Kidney glomerular epithelial cell (primary cell): Measurements from ENCODE around the gene ERI3.

Experiments
- DNase-seq: peaks from one replicate; lab custom pipeline; 2025; lab: John Stamatoyannopoulos, UW

ERI3 gene

DNA sequence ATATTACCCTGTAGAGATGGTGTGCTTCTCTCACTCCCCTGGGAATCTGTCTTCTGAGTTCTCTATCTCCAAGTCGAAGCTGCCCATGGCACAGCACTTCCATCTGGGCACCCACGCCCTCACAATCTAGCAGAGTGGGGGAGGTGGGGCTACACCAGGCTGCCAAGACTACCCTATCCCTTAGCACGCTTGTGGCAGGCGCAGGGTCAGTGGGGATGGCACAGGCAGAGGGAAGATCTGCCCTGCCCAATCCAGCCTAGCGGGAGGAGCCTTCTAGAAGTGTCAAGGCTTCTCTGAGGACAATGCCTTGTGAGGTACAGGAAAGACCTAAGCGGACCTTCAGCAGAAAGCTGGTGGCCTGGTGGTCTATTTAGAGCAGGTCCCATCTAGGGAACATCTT is 92.6 kb downstream of the ERI3 start:
- DNase-seq = no peak

DNA sequence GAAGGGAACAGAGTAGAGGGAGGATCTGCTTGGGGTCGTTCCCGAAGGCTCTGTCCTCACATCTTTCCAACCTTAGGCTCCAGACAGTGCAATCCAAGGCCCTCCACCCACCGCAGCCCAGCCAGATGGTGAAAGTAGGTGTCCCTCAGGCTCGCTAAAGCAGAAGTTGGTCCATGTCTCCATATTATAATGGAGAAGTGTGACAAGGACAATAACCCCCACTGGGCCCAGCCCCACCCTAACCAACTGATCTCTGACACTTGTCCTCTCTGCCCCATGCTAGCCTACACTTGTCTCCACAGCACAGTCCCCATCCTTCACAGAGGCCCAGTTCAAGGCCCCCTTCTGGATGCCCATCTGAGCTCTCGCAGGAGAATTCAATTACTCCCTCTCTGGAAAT is 93.1 kb downstream of the ERI3 start:
- DNase-seq = no peak

DNA sequence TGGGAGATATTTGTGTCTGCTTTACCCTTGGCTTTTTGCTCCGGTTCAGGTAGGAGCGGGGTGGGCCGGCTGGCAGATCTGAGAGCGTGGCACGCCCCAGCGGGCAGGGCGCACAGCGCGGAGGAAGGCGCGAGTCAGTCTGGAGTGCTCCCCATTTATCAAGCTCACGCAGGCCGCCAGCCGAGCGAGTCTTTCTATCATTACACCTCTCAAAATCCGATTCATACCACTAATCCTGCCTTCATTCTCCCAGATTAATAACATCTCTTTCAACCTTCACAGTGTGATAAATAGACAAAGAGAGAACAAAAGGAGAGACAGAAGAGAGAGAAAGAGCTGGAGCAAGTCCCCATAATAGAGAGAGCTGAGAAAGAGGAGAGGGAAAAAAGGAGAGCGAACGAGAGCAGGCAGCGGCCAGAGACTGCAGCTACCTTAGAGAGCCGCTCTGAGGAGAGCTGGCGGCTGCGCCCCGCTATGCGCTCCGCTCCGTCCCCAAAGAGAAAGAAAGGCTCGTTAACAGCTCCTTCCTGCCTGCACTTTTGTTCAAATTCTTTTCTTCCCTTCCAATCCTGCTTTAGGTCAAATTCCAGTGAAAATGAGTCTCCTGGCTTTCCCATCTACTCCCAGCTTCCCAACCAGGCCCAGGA is 93.8 kb downstream of the ERI3 start:
- DNase-seq = no peak

DNA sequence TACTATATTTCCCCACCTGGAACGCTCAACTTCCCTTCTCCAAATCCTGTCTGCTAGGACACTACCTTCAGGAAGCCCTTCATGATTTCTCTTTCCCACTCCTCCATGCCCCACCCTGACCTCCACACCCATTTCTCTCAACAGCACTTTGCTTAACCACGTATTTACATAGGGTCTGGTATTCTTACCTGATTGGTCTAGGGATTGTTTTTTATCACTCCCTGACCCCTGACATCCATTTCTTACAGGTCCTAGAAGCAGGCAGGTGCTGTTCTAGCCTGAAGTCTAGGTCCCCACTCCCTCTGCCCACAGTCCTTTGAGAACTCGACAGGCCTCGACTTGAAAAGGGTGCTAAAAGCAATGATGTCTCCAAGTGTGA is 94.3 kb downstream of the ERI3 start:
- DNase-seq = no peak

DNA sequence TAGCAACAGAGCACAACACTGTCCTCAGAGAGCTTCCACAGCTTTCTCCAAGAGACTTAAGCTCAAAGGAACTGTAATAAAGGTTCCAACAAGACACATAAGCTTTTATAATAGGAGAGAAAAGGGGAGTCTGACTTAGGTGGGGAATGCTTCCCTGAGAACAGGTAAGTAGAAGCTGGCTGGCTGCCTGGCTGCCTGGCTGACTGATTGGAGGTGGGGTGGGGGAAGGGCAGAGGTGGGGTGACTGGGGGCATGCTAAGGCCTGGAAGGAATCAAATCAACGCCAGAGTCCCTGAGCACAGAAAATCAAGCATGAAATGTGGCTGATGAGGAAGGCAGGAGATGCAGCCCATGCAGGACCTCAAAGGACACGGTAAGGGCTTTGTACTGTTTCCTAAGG is 96.0 kb downstream of the ERI3 start:
- DNase-seq = no peak

DNA sequence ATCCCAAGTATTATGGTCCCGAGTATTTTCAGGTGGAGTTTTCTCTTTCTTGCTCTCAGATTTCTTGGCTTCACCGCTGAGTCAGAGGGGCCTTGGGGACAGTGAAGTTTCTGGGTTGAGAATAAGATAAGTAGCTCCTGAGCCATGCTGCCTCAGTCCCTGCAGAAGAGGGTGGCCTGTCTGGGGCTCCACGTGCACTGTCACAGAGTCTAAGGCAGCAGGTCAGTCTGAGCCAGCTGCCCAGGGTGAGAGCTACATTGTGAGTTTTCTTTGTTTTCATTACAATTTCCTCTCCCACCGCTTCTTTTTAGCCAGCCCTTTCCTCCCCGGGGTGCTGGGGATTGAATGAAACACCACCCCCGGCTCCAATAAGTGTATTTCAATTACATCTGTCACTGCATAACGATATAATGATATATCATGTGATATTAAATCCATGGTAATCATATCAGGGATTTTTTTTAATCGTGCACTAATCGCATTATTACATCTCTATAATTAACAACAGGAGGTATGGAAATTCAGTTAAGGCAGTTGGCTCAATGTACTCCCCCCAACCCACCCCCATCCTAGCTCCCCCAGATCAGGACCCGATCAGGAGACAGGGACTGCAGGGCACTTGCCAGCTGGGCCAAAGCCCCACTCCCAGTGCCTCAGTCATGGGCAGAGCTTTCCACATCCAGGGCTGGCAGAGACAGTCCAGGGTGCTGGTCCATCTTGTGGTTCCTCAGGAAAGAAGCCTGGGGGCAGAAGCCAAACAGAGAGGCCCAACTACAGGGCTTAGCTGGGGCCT is 98.1 kb downstream of the ERI3 start:
- no peak for DNase-seq

DNA sequence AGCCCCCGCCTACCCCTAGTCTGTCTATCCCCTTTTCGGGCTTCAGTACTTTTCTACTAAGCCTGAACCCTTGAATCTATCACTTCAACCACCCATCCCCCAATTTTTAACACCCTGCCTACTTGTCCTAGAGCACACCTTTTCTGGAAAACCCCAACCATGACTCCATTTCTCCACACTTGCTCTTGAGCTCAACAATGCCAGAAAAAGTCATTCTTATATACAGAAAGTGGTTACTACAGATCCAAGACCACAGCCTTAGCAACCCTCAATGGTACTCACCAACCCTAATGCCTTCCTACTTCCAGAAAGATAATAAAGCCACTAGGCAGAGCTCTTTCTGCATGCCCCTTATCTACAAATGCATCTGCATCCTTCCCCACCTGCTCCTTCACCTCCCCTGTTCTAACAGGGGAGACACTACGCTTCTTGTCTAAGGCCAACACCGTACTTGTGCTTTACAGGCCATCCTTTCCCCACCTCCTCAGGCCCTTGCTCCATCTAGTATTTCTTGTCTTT is 100.6 kb downstream of the ERI3 start:
- DNase-seq = no peak

DNA sequence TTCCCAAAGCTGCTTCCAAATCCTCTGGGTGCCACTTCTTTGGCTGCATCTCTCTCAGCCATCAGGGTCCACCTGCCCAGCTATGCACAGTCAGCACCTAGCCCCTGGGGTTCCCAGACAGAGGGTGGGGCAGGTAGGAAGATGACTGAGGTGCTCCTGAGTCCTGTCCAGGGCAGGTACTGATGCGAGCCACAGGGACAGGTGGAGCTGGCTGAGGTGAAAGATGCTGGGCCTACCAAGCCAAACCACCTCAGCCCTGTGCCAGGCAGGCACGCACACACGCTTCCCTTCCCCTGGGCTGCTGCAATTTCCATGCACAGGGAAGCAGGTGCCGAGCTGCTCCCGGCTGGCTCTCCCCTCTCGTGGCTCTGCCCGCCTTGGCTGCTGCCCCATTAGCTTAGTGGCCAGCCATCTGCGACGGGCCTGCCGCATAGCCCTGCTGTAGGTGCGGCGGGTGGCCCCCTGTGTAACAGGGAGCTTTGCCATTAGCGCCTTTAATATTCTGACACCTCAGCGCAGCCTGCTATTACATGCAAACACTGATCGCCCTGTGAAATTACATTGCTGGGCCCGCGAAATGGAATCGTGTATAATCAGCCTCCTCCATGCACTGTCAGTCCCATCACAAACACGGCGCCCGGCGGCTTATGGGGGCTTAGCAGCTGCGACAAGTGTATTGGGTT is 102.9 kb downstream of the ERI3 start:
- DNase-seq = no peak

DNA sequence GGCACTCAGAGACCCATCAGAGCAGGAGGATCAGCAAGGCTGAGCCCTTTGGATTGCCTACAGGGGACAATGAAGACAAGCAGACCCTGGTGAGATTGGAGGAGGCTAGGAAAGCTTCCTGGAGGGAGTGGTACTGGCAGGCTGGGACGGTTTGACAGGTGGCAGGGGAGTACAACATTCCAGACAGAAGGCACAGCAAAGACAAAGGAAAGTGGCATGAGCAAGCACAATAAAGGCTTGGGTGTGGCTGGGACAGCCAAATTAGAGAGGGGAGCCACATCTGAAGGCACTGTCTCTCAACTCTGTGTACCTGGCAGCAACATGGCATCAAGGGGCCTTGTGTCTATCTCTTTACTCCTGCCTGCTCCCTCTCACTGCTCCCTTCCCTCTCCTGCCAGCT is 103.6 kb downstream of the ERI3 start:
- DNase-seq = no peak

DNA sequence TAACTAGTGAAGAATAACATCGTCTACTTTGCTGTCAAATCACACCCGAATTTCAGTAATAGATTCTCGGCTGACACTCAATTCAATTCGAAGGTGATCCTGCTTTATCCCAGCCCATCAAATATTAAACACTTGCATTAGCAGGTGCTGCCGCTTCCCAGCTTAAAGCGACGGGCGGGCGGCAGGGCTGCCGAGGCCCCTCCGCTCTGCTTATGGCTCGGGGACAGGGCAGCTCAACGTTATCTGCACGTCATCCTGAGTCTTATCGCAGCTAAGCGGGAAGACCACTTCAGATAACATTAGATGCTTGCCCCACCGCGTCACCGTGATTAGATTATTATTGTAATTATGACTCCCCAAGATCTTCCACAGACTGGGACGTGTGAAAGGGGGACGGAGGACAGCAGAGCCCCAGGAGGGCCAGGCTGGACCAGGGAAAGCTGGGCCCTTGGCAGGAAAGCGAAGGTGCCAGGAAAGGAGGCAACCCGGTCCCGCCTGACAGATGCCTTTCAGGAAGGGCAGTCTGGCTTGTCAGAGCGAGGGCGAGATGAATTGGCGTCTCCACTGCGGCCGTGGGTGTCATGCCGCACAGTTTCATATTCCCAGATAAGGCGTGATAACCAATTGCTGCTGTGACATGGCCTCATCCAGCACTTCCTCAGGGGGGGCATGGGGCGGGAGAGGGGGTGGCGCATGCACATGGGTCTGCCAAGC is 104.8 kb downstream of the ERI3 start:
- no peak for DNase-seq

DNA sequence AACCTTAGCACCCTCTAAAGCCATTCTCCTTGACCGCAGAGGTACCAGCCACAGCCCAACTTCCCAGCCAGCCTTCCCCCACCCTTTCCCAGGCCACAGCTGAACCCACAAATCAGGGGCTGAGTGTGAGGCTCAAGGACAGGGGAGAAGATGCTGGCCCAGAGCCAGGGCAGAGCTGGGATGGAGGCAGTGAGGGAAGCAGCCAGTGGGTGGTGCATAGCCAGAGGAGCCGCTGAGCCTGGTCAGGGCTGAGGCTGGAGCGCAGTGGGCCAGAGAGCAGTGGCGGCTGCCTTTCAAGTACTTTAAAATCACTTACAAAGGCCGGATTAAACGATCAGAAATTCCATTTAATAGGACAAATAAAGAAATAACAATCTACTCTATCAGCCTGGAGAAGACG is 105.5 kb downstream of the ERI3 start:
- DNase-seq = no peak

DNA sequence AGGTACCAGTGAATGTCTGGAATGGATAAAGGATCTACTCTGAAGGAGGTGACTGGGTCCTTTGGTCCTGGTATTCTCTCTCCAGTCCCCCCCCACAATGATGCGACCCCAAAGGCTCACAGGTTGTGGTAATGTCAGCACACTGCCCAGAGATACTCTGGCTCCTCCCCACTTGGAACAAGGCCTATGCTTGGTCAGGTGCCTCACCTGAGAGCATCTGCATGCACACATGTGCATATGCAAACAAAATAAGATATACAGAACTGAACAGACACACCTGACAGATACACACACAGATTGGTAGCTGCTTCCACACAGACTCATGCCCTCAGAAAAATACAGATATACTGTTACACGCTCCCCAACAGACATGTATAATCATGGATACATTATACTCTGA is 108.3 kb downstream of the ERI3 start:
- no peak for DNase-seq

DNA sequence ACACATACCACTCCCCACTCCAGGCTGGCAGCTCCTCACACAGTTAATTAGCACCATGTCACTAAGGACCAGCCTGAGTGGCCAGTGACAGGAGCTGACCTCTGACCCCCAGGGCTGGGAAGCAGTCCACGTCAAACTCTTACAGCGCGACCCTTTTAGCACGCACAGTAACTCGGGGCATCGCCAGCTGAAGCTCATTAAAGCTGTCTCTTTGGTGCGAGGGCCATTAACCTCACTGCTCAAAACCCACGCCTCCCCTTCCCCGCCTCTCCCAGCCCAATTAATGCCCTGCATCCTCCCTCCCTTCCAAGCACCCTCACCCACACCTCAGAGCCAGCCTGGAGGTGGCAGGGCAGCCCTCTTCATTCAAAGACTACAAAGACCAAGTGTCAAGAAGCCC is 110.1 kb downstream of the ERI3 start:
- DNase-seq = no peak

DNA sequence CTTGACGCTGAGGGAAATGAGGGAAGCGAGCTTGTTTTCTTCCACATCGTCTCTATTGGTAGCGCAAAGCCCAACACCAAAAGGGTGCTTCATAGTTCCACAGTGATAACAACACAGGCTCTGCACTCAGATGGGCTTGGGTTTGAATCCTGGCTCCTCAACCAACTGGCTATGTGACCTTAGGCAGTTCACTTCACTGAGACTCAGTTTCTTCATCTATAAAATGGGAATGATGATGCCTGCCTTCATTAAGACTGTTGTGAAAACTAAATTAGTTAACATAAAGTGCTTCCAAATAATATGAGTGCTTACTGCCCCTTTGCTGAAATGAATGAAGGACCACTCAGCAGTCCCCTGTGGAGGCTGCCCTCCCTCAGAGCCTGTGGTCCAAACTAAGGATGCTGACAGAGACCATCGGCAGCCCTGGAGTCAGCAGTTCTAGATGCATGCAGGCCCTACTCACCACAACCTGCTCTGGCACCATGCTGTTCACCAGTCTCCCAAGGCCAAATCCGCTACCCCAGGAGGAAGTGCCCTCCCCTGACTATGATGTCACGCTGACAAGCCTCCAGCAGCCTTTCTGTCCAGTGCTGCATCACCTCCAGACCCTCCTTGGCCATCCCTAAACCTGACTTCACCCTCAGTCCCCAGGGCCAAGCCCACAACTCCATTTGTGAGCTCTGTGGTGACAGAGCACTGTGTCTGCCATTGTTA is 111.1 kb downstream of the ERI3 start:
- no peak for DNase-seq

DNA sequence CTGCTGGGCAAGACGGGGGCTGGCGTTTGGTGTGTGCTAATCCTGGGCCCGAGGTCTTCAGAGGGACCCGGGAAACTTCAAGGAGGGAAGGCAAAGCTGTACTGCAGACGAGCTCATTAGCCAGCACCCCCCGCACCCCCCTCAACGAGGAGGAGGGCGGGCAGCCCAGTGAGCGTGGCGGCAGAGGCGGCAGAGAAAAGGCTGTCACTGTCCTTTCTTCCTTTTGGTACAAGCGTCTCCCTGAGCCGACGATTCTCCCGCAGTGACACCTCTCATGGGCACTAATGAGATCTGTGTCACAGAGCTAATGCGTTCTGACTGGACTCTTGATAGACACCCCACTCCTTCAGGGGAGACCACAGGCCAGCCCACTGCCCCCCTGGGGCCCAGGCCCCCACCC is 112.3 kb downstream of the ERI3 start:
- no peak for DNase-seq

DNA sequence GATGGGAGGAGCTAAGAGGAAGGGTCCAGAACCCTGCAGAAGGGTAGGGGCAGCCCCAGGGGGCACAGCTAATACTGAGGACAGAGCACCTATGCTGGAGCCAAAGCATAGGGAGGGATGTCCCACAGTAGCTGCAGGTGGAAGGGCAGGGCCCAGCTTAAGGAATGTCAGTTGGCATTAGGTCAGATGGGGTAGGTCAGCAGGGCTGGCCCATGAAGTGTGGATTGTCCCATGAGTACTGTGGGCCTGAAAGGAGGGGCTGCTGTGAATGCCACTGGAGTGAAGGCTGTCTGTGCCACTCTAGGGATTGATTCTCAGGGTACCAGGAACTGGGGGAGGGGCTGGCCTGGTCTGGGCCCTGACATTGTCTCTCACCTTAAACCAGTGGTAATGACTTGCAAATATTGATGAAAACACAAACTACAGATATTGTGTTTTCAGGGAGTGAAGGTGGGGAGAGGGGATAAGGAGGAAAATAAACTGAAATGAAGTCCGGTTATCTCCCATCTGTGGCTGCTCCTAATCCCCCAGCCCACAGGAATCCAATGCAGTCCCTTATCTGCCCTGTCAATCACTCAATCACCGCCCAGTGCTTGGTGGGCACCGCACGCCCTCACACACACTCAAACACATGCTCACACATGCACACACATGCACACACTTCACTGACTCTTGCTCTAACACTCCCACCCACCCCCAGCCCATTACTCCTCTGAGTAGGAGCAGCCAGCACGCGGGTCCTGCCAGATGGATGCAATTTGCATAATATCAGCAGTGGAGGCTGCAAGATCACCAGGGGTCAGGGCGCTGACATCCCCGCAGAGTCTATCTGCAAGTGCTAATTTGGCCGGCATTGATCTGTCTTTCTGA is 114.0 kb downstream of the ERI3 start:
- no peak for DNase-seq

DNA sequence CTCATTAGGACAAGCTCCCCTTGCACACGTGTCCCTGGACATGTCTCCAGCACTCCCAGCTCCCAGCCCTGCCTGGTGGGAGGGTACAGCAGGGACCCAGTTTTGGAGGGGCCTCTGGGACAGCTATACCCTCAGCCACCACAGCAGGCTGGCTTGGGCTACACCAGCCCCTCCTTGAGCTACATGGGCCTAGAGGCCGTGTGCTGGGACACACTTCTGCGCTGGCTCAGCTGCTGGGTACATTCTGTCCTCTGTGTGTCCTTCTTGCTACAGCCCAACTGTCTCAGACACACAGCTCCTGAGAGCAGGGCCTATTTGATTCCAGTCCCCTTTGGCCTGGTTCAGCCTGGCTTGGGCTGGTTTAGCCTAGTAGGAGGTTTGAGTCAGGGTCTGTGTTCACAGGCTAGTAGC is 115.1 kb downstream of the ERI3 start:
- DNase-seq = no peak

DNA sequence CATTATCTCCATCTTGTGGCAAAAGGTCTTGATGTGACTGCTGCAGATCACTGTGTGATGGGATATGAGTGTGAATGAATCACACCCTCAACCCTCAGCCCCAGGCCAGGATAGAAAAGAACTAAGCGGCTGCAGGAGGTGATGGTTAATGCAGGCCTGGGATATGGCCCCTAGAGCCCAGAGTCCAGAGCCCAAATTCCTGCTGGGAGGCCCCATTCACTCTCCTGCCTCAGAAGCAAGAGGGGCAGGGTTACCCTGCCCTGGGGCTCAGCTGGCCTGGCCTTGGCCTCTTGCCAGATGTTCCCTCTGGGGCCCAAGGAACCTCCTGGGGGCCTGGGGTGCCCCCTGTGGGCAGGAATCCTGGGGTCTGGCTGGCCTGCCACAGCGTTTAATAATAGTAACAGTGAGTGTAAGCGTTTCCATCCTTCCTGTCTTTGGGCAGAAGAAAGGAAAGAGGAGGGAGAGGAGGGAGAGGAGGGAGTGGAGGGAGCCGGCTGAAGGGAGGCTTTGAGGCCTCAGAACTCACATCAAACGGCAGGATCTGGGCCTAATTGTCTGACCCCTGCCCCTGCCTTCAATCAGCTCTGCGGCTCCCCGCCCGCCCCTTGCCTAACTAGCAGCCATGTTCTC is 115.6 kb downstream of the ERI3 start:
- DNase-seq = no peak

DNA sequence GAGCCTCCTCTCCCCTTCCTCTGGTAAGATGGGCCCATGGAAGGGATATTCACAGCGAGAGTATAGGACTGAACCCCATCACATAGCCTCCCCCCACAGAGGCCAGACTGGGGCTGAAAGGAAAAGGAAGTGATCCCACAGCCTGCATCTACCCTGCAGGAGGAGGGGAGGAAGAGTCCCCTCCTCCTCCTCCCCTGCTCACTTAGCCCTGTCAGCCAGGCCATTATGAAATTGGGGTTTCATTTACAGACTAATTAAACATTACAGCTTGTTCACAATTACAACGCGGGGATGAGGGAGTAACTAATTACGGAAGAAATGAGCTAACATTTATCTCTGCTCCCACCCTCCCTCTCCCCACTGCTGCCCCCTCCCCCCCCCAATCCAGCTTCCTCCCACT is 116.4 kb downstream of the ERI3 start:
- no peak for DNase-seq

DNA sequence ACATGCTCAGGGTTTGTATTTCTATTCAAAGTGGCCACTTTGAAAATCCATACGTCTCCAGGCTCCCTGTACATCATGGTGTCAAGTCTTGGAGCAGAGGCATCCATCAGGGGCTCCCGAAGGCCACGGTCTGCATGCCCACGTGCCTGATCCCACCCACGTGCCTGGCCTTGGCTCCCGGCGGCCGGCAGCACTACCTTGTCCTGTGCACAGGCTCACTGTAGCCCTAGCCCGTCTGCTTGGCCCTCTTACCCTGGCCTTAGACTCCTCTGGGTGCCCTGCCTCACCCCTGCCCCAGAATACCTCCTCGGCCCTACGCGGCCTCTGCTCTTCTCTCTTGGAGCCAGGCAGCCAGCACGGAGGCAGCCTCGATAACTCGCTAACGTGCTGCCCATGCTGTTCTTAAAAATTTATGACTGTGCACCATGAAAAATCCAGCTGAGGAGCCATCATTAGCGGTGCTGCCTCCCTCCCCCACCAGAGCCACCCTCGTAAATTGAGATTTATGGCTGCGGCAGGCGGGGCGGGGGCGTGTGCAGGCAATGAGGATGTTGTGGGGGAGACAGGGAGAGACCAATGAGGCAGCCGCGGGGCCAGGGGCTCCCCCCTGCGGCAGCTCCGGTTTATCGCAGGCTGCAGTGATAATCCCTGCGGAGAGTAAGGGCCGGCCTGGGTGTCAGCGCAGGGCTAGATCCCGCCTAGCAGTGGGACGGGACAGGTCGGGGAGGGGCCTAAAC is 117.2 kb downstream of the ERI3 start:
- DNase-seq = peak; percentile 37
